ENCODE data around the gene ZSWIM5. TPM values are rescaled to one million over a fixed set of nuclear protein-coding genes. Genes with fewer than 3 reads are reported as not detected.
"Not testable (repeated sequence)": the region's sequence is repeated elsewhere in the genome, so short reads cannot be mapped to it uniquely, and the experiment has no call there.

The ZSWIM5 gene
- 1 to 10 TPM in 1 of 2 experiments, under 1 TPM in 1; 0.80 to 1.1 TPM for total RNA-seq

- POLR2A ChIA-PET = interaction anchor here (0.6 to 1.5 kb wide), 3 partner anchors 31 to 411 kb away, joined by 5 to 6 read pairs (median 5); partner anchors contain the start of gene UROD
- CTCF ChIA-PET = interaction anchor here (1.3 kb wide), 1 partner anchor 9 kb away, joined by 3 read pairs; no protein-coding TSS in a partner anchor
These were observed at the start of gene ZSWIM5 for GRCh38 chr1:45205910-45206721. TSS of gene ZSWIM5 (minus strand) at chr1:45206605. CDS start at chr1:45206350, 255 bp downstream.

- ChIA-PET POLR2A (no interaction called here), CTCF (no interaction called here)
These were observed 48.1 kb upstream of the ZSWIM5 start for GRCh38 chr1:45254490-45254889.

GRCh38 chr1:45250544-45250943 lies 44.1 kb upstream of the ZSWIM5 start:
- CTCF ChIA-PET = interaction anchor here (0.6 kb wide), 1 partner anchor 332 kb away, joined by 3 read pairs; no protein-coding TSS in a partner anchor
- POLR2A ChIA-PET = no interaction called here

- CTCF ChIA-PET, POLR2A ChIA-PET: not testable (repeated sequence)
These were observed 41.6 kb upstream of the ZSWIM5 start for GRCh38 chr1:45248004-45248403.

GRCh38 chr1:45246760-45247159 lies 40.4 kb upstream of the ZSWIM5 start:
- CTCF ChIA-PET = no interaction called here
- POLR2A ChIA-PET = no interaction called here

- CTCF ChIA-PET, POLR2A ChIA-PET: not testable (repeated sequence)
These were observed 40.0 kb upstream of the ZSWIM5 start for GRCh38 chr1:45246359-45246758.

- POLR2A ChIA-PET = no interaction called here
These were observed 38.3 kb upstream of the ZSWIM5 start for GRCh38 chr1:45244660-45245059.

GRCh38 chr1:45243476-45244343 lies 37.3 kb upstream of the ZSWIM5 start:
- CTCF ChIA-PET = no interaction called here
- POLR2A ChIA-PET = no interaction called here

More at GRCh38 chr1:45244660-45245059, 38.3 kb upstream of the ZSWIM5 start:
- CTCF ChIA-PET = interaction anchor here (0.8 kb wide), 1 partner anchor 9 kb away, joined by 3 read pairs; no protein-coding TSS in a partner anchor

- CTCF ChIA-PET = no interaction called here
- POLR2A ChIA-PET = interaction anchor here (0.7 kb wide), 1 partner anchor 97 kb away, joined by 5 read pairs; no protein-coding TSS in a partner anchor
These were observed 32.4 kb upstream of the ZSWIM5 start for GRCh38 chr1:45238846-45239245.

GRCh38 chr1:45236136-45236535 lies 29.7 kb upstream of the ZSWIM5 start:
- CTCF ChIA-PET = no interaction called here
- POLR2A ChIA-PET = no interaction called here

- POLR2A ChIA-PET = no interaction called here
- CTCF ChIA-PET = no interaction called here
These were observed 24.1 kb upstream of the ZSWIM5 start for GRCh38 chr1:45230537-45230936.

GRCh38 chr1:45225598-45225997 lies 19.2 kb upstream of the ZSWIM5 start:
- ChIA-PET POLR2A (no interaction called here), CTCF (no interaction called here)

GRCh38 chr1:45223710-45224109 lies 17.3 kb upstream of the ZSWIM5 start:
- CTCF ChIA-PET = interaction anchor here (0.6 kb wide), 1 partner anchor 64 kb away, joined by 3 read pairs; no protein-coding TSS in a partner anchor
- POLR2A ChIA-PET = not testable (repeated sequence)

GRCh38 chr1:45221716-45222115 lies 15.3 kb upstream of the ZSWIM5 start:
- CTCF ChIA-PET = no interaction called here

GRCh38 chr1:45216861-45217260 lies 10.5 kb upstream of the ZSWIM5 start:
- CTCF ChIA-PET = no interaction called here
- POLR2A ChIA-PET = no interaction called here

More at GRCh38 chr1:45221716-45222115, 15.3 kb upstream of the ZSWIM5 start:
- POLR2A ChIA-PET = no interaction called here

- POLR2A ChIA-PET = no interaction called here
- CTCF ChIA-PET = no interaction called here
These were observed 9.8 kb upstream of the ZSWIM5 start for GRCh38 chr1:45216200-45216541.

- ChIA-PET POLR2A (no interaction called here), CTCF (no interaction called here)
These were observed 9.2 kb upstream of the ZSWIM5 start for GRCh38 chr1:45215485-45216199.

- CTCF ChIA-PET = no interaction called here
These were observed 7.5 kb upstream of the ZSWIM5 start for GRCh38 chr1:45213892-45214291.

GRCh38 chr1:45211076-45211475 lies 4.7 kb upstream of the ZSWIM5 start:
- POLR2A ChIA-PET = no interaction called here

More at GRCh38 chr1:45213892-45214291, 7.5 kb upstream of the ZSWIM5 start:
- POLR2A ChIA-PET = no interaction called here

More at GRCh38 chr1:45211076-45211475, 4.7 kb upstream of the ZSWIM5 start:
- CTCF ChIA-PET = interaction anchor here (0.6 kb wide), 1 partner anchor 233 kb away, joined by 6 read pairs; no protein-coding TSS in a partner anchor
